ENCODE data around the gene LAMTOR2.
"Not testable (repeated sequence)": the region's sequence is repeated elsewhere in the genome, so short reads cannot be mapped to it uniquely, and the experiment has no call there.

Gene LAMTOR2

DNA sequence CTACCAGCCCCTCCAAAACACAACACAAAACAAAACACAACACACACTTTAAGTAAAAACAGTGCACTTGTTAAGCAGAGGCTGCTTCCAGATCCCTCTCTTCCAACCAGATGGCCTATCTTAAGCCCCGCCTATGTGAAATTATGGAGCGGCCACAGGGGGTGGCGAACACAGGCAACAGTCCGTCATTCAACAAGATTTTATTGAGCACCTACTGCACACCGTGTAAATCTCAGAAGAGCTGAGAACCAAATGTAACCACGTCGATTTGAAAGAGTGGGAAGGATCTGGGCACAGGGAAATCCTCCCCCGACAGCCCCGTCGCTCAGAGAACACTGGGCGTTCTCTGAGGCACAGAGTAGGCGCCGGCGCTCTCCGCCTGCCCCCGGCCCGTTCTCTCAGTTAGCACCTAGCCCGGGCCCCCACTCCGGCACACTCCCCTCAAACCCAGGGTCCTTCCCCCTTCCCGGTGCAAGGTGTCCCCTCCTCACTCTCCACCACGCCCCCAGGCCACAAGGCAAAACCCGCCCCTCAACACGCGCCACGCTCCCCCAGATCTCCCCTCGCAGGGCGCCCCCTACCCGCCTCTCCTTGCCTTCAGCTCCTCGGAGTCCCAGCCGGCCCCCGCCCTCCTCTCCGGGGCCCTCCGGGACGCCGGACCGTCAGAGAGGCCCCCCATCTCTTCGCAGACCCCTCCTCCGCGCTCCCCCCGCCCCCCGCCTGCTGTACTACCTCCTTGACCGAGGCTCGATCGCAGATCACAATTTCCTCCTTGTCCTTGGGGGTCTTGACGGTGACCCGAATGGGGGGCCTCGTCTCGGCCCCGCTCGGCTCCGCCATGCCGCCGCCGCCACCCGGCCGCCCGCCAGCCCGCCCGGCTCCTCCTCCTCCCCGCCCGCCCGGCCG, 1.5 kb upstream of the LAMTOR2 start:
- no peak for DNase-seq (ENCODE audit: low read depth, low spot score)

DNA sequence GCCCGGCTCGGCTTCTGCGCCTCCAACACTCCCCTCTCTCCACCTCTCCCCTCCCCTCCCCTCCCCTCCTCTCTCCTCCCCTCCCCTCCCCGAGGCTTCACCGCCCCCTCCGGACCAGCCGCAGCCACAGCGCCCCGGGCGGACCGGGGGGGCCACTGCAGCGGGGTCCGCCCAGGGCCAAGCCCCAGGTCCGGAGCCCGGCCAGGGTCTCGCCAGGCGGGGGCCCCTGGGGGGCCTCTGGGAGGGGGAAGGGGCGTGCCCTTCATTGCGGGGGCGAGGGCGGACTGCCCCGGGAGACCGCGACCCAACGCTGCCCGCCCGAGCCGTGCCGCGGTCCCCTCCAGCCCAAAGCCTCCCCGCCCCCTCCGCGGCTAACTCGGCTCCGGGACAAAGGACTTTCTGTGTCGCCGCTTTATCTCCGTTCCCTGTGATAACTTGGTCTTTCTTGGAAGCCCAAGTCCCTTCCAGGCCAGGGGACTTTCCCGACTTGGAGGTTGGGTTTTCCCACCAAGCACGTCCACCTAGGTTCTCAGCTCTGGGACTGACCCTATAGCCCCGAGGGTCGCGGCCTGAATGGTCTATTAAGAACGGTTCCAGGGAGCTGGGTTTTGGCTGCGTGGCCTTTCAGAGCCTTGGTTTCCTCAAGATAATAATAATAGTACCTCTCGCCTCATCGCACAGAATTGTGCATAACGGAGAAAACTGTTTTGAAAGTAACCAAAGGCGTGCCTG, 648 bp upstream of the LAMTOR2 start, which contains the start of gene UBQLN4:
Gene UBQLN4, minus strand, starts transcription at position 31 of the 732 bp plus-strand sequence. CDS start 97 bp downstream, outside the sequence.
- no peak for DNase-seq (ENCODE audit: low read depth, low spot score)

- DNase-seq (ENCODE audit: low read depth, low spot score) = no peak
Observed at GRCh38 chr1:156055281-156056048, 883 bp downstream of the LAMTOR2 start.

DNA sequence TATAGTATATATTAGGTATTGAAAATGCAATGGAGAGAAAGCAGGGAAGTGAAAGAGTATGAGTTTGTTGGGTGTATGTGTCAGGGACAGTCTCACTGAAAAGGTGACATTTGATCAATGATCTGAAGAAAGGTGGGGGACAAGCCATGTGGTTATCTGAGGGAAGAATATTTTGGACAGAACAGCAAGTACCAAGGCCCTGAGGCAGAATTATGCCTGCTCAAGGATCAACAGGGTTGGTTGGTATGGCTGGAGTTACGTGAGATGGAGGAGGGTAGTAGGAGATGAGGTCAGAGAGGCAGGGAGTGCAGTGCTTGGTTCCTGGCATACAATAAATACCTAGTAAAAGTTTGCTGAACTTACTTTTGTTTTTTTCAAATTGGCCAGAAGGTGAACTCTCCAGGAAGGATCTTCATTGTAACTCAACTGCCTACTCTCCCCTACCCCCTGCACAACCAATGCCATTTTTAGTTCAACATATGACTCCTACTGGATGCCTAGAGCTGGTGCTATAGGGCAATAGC, 1.8 kb downstream of the LAMTOR2 start:
- DNase-seq (ENCODE audit: low read depth, low spot score) = no peak

DNA sequence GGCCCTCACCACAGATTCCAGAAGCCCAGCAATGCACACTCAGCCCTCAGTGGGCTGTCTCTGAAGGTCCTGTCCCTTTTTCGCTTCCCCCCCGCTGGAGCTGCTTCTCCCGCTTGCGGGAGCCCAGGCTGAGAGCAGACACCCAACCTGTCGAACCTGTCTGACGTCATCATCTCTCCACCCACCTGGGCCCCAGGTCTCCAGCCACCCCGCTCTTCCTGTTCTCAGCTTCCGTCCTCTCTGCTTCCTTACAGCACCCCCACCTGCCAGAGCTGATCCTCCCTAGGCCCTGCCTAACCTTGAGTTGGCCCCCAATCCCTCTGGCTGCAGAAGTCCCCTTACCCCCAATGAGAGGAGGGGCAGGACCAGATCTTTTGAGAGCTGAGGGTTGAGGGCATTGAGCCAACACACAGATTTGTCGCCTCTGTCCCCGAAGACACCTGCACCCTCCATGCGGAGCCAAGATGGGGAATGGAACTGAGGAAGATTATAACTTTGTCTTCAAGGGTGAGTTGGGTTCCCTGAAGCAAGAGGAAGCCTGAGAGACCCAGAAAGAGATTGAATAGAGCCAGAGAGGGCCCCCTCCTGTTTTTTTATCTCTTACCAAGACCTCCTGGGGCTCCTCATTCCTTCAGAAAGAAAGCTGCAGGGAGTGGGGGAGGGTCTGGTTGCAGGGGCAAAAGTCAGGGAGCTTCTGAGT, 6.5 kb downstream of the LAMTOR2 start, which contains the start of gene RAB25:
Gene RAB25, plus strand, starts transcription at position 224 of the 700 bp plus-strand sequence. Its CDS starts 241 bp downstream, at position 465.
- no peak for DNase-seq (ENCODE audit: low read depth, low spot score)

DNA sequence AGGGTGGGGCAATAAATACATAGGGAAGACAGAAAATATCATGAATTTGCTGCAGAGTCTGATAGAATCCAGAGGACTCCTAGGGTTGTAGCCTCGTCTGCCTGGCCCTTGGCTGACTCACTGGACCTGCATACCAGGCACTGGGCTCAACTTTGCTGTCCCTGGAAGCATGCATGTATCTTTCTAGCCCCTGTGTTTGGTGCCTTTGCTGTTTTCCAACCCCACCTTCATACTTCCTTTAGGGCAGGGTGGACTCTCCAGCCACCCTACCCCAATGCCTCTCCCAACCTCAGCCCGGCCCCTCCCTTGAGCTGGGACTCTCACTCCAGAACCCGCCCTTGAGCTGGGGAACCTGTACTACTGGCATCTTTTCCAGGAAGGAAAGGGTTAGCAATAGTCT, 7.6 kb downstream of the LAMTOR2 start:
- DNase-seq (ENCODE audit: low read depth, low spot score) = no peak

DNA sequence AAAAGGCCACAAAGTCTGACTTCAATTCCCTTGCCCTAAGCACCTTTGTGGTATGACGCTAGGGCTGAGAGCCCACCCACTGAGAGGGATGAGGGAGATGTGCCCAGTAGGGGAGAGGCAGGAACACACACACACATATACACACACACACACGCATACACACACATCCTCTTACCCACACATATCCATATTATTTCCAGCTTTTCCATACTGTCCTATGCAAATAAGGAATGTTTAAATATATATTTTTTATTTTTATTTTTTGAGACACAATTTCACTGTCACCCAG, 9.4 kb downstream of the LAMTOR2 start:
- no peak for DNase-seq (ENCODE audit: low read depth, low spot score)

GRCh38 chr1:156064615-156065014, 10.0 kb downstream of the LAMTOR2 start:
- no peak for DNase-seq (ENCODE audit: low read depth, low spot score)

GRCh38 chr1:156065212-156065611, 10.6 kb downstream of the LAMTOR2 start:
- no peak for DNase-seq (ENCODE audit: low read depth, low spot score)

DNA sequence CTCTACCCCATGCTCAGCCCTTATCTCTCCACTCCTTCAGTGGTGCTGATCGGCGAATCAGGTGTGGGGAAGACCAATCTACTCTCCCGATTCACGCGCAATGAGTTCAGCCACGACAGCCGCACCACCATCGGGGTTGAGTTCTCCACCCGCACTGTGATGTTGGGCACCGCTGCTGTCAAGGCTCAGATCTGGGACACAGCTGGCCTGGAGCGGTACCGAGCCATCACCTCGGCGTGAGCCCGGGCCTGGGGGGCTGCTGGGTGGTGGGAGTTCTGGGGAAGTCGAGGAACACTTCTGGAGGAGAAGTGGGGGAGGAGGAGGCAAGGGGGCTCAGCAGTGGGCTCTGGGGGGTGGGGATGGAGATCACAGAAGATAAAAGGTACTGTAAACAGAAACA, 11.3 kb downstream of the LAMTOR2 start:
- no peak for DNase-seq (ENCODE audit: low read depth, low spot score)

- DNase-seq (ENCODE audit: low read depth, low spot score) = no peak
Observed at GRCh38 chr1:156067262-156067661, 12.7 kb downstream of the LAMTOR2 start.

GRCh38 chr1:156069490-156070455, 15.2 kb downstream of the LAMTOR2 start:
- no peak for DNase-seq (ENCODE audit: low read depth, low spot score)

GRCh38 chr1:156070548-156070947, 16.0 kb downstream of the LAMTOR2 start:
- no peak for DNase-seq (ENCODE audit: low read depth, low spot score)

- DNase-seq (ENCODE audit: low read depth, low spot score) = not testable (repeated sequence)
Observed at GRCh38 chr1:156071332-156071816, 16.8 kb downstream of the LAMTOR2 start.

DNA sequence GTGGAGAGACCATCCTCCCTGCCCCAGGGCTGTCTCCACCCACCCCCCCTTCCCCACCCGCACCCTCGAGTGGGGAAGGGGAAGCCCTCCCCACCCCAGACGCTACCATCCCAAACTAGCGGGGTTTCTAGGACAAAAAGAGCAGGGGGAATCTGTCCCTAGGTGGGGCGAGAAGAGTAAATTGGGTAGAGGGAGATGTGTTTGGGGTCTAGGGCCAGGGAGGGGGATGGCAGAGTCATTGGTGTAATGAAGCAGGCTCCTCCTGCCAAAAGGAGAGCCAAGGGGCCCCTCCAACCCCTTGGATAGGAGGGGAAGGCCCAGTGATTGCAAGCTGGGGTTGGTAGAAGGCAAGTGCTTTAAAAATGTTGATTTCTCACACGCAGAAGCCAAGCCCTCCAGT, 17.7 kb downstream of the LAMTOR2 start:
- DNase-seq (ENCODE audit: low read depth, low spot score) = no peak

DNA sequence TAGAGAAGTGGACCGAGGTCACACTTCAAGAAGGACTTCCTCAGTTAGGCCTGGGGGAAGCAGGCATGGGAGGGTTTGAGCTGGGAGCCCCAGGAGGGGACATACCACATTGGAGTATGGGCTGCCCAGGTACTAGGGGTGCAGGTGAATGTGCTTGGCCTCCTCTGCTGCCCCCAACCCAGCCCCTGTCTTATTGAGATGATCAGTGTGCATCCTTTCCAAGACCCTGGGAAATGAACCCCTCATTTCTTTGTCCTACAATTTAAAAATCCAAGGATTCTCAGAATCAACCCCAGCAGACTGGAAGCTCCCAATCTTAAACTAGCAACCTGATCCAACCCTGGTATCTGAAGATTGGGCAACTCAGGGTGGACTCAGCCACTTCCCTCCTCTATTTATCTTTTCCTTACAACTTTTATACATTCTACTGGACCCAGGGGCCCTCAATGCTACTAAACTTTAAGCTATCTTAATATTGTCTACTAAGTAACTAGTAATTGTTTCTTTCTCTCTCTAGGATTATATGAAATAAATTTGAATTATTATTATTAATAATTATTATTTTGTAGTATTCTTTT, 18.6 kb downstream of the LAMTOR2 start:
- DNase-seq (ENCODE audit: low read depth, low spot score) = no peak

GRCh38 chr1:156073740-156074139, 19.2 kb downstream of the LAMTOR2 start:
- no peak for DNase-seq (ENCODE audit: low read depth, low spot score)

GRCh38 chr1:156074661-156075060, 20.1 kb downstream of the LAMTOR2 start:
- no peak for DNase-seq (ENCODE audit: low read depth, low spot score)

- DNase-seq (ENCODE audit: low read depth, low spot score) = no peak
Observed at GRCh38 chr1:156075162-156075561, 20.6 kb downstream of the LAMTOR2 start.
